Liver (tissue), 9 donors: ENCODE measurements around the gene UBL4A. TPM values are rescaled to one million over a fixed set of nuclear protein-coding genes. Genes with fewer than 3 reads are reported as not detected.

ENCODE experiments used
- DNase-seq: peaks from one replicate; pipeline ENCODE4 v3.0.0-alpha.2; 2017; ENCODE audit warnings: low spot score
- H3K27ac ChIP-seq, 2 donors: one replicate each; pipeline ENCODE4 v1.7.0; 2013; ENCODE audit warnings: inconsistent platforms in 2 of 2, low read length in 2 of 2, control low read depth in 1 of 2, low read depth in 1 of 2, mild to moderate bottlenecking in 1 of 2
- H3K27me3 ChIP-seq, 4 donors: one replicate each; pipeline versions ENCODE4 v1.6.1 to v1.7.0; 2013; ENCODE audit warnings: low read length in 3 of 4, inconsistent platforms in 1 of 4, mild to moderate bottlenecking in 1 of 4, moderate library complexity in 1 of 4; ENCODE audit not compliant: control insufficient read depth in 4 of 4, insufficient read depth in 4 of 4
- H3K36me3 ChIP-seq, 4 donors: one replicate each; pipeline versions ENCODE4 v1.6.1 to v1.7.0; 2013; ENCODE audit warnings: low read length in 3 of 4, mild to moderate bottlenecking in 3 of 4, low read depth in 1 of 4, moderate library complexity in 1 of 4; ENCODE audit not compliant: control insufficient read depth in 4 of 4, insufficient read depth in 3 of 4
- H3K4me1 ChIP-seq, 4 donors: one replicate each; pipeline versions ENCODE4 v1.6.1 to v1.7.0; 2013; ENCODE audit warnings: low read length in 3 of 4, mild to moderate bottlenecking in 3 of 4, moderate library complexity in 1 of 4; ENCODE audit not compliant: control insufficient read depth in 4 of 4, insufficient read depth in 4 of 4
- H3K4me3 ChIP-seq, 3 donors: one replicate each; pipeline versions ENCODE4 v1.6.1 to v1.7.0; 2013; ENCODE audit warnings: low read length in 3 of 3, control low read depth in 1 of 3, low read depth in 1 of 3, mild to moderate bottlenecking in 1 of 3
- H3K9ac ChIP-seq, 2 donors: one replicate each; pipeline ENCODE4 v1.7.0; 2013; ENCODE audit warnings: low read length in 2 of 2, mild to moderate bottlenecking in 2 of 2, moderate library complexity in 2 of 2, control low read depth in 1 of 2, low read depth in 1 of 2
- H3K9me3 ChIP-seq, 4 donors: one replicate each; pipeline versions ENCODE4 v1.6.1 to v1.7.0; 2013; ENCODE audit warnings: low read length in 3 of 4; ENCODE audit not compliant: control insufficient read depth in 4 of 4
- EGR1 ChIP-seq, 2 donors: IDR thresholded peaks; 2 replicates each; pipeline ENCODE4 v1.6.1; 2016 to 2018; ENCODE audit warnings: antibody characterized with exemption in 2 of 2, low read depth in 2 of 2
- FOXA1 ChIP-seq: IDR thresholded peaks from 2 replicates; pipeline ENCODE4 v1.6.1; 2016; ENCODE audit warnings: antibody characterized with exemption
- FOXA2 ChIP-seq: IDR thresholded peaks from 2 replicates; pipeline ENCODE4 v1.6.1; 2016; ENCODE audit warnings: antibody characterized with exemption
- GABPA ChIP-seq, 2 donors: IDR thresholded peaks in 1 of 2; conservative IDR thresholded peaks in 1 of 2; 2 replicates each; pipeline ENCODE4 v1.6.1; 2016; ENCODE audit warnings: antibody characterized with exemption in 2 of 2, mild to moderate bottlenecking in 1 of 2, moderate library complexity in 1 of 2
- HNF4A ChIP-seq, 2 donors: conservative IDR thresholded peaks; 2 replicates each; pipeline ENCODE4 v1.6.1; 2016; ENCODE audit warnings: antibody characterized with exemption in 2 of 2, mild to moderate bottlenecking in 2 of 2
- NR2F2 ChIP-seq: IDR thresholded peaks from 2 replicates; pipeline ENCODE4 v1.6.1; 2016; ENCODE audit warnings: antibody characterized with exemption
- RXRA ChIP-seq, 2 donors: IDR thresholded peaks; 2 replicates each; pipeline ENCODE4 v1.6.1; 2017 to 2018; ENCODE audit warnings: antibody characterized with exemption in 2 of 2, mild to moderate bottlenecking in 1 of 2
- SP1 ChIP-seq: IDR thresholded peaks from 2 replicates; pipeline ENCODE4 v1.6.1; 2018; ENCODE audit warnings: antibody characterized with exemption, mild to moderate bottlenecking
- YY1 ChIP-seq: IDR thresholded peaks from 2 replicates; pipeline ENCODE4 v1.6.1; 2016; ENCODE audit warnings: antibody characterized with exemption, mild to moderate bottlenecking
- WGBS: extraction: QIAGEN DNeasy Blood & Tissue Kit; methylation state at CpG from one replicate; pipeline ENCODE4 v1.1.7; 2013; 5-methylcytosine and 5-hydroxymethylcytosine counted together
- polyA plus RNA-seq, 2 donors: library from polyadenylated mRNA; stranded (reverse) in 1 of 2; unstranded in 1 of 2; fragments of 200-250 nt in 1 of 2; fragments of >200 nt in 1 of 2; fragmentation: Nextera tagmentation in 1 of 2; extraction: Ambion mirVana in 1 of 2; gene quantifications; one replicate each; pipeline versions ENCODE4 v1.2.1 to v1.2.3, GENCODE V29; 2013 to 2015
- total RNA-seq, 2 donors: library from RNA; depleted of rRNA; stranded (reverse); fragments of >200 nt; gene quantifications; one replicate each; pipeline ENCODE4 v1.2.3, GENCODE V29; 2014
- TF ChIP-seq, protein P1 (sequence below): IDR thresholded peaks from 2 replicates; pipeline ENCODE4 v1.6.1; 2016; ENCODE audit warnings: antibody characterized with exemption, mild to moderate bottlenecking
- TF ChIP-seq, protein P2 (sequence below): IDR thresholded peaks from 2 replicates; pipeline ENCODE4 v1.6.1; 2016; ENCODE audit warnings: antibody characterized with exemption
- TF ChIP-seq, protein P3 (sequence below): IDR thresholded peaks from 2 replicates; pipeline ENCODE4 v1.6.1; 2016; ENCODE audit warnings: antibody characterized with exemption
- TF ChIP-seq, protein P4 (sequence below): IDR thresholded peaks from 2 replicates; pipeline ENCODE4 v1.6.1; 2016; ENCODE audit warnings: antibody characterized with exemption
- donor health status: healthy.
- donor health status: healthy.
- donor health status: healthy.
- donor health status: healthy.
- donor health status: healthy.

Gene UBL4A
- total and polyA plus RNA-seq, 4 donors: 13.9 to 22.2 (median 20.8) TPM

DNA sequence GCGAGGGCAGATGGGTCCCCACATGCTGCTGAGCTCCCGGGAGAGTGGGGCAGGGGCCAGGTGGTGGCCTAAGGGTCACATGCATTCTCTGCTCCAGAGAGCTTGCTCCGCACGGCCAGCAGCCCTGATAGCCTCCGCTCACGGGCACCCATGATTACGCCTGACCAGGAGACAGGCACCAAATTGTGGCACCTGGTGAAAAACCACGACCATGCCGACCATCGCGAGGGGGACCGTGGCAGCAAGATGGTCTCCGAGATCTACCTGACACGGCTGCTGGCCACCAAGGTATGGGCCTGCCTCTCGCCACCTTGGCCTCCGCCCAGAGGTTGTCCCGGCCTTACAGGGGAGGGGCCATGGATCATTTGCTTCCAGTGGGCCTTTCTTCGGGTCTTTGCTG, 16.5 kb downstream of the UBL4A start (continued):
- TF ChIP-seq, protein P1, sequence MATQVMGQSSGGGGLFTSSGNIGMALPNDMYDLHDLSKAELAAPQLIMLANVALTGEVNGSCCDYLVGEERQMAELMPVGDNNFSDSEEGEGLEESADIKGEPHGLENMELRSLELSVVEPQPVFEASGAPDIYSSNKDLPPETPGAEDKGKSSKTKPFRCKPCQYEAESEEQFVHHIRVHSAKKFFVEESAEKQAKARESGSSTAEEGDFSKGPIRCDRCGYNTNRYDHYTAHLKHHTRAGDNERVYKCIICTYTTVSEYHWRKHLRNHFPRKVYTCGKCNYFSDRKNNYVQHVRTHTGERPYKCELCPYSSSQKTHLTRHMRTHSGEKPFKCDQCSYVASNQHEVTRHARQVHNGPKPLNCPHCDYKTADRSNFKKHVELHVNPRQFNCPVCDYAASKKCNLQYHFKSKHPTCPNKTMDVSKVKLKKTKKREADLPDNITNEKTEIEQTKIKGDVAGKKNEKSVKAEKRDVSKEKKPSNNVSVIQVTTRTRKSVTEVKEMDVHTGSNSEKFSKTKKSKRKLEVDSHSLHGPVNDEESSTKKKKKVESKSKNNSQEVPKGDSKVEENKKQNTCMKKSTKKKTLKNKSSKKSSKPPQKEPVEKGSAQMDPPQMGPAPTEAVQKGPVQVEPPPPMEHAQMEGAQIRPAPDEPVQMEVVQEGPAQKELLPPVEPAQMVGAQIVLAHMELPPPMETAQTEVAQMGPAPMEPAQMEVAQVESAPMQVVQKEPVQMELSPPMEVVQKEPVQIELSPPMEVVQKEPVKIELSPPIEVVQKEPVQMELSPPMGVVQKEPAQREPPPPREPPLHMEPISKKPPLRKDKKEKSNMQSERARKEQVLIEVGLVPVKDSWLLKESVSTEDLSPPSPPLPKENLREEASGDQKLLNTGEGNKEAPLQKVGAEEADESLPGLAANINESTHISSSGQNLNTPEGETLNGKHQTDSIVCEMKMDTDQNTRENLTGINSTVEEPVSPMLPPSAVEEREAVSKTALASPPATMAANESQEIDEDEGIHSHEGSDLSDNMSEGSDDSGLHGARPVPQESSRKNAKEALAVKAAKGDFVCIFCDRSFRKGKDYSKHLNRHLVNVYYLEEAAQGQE: no peak
- no peak for TF ChIP-seq GABPA (IDR thresholded peaks at IDR 0.05 in 1 of 2, conservative IDR thresholded peaks at IDR 0.05 in 1 of 2)

DNA sequence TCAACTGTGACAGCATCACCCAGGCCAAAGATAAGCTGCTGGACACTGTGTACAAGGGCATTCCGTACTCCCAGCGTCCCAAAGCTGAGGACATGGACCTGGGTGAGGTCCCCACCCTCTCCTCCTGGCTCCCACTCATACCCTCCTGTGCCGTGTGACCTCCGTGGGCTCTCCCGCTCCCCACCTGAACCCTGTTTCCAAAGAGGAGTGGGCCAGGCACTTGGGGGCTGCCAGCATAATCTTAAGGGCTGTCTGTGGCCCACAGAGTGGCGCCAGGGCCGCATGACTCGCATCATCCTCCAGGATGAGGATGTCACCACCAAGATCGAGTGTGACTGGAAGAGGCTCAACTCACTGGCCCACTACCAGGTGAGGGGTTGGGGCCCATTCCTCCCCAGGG, 17.3 kb downstream of the UBL4A start:
- Histone ChIP-seq H3K9ac (no peak overlapping the region), H3K27ac (no peak overlapping the region), H3K27me3 (no peaks in the 10 kb centered on the region), H3K36me3 (peaks cover 0 to 2% (median 0%) of the 10 kb centered on the region in 4 donors), H3K4me3 (no peak overlapping the region), H3K9me3 (no peaks in the 10 kb centered on the region), H3K4me1 (no peaks in the 10 kb centered on the region)
- no peak for DNase-seq
- 96% methylated on average over 9 of the region's 9 CpGs for WGBS
- no peak for TF ChIP-seq SP1
- TF ChIP-seq EGR1 (IDR thresholded peaks at IDR 0.05; ENCODE audit: low read depth in 2 of 2): no peak
- no peak for TF ChIP-seq NR2F2
- no peak for TF ChIP-seq FOXA1
- TF ChIP-seq, protein P1: no peak
- TF ChIP-seq YY1: no peak
- no peak for TF ChIP-seq RXRA (IDR thresholded peaks at IDR 0.05)
- TF ChIP-seq, protein P2, sequence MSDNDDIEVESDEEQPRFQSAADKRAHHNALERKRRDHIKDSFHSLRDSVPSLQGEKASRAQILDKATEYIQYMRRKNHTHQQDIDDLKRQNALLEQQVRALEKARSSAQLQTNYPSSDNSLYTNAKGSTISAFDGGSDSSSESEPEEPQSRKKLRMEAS: no peak
- TF ChIP-seq, protein P3, sequence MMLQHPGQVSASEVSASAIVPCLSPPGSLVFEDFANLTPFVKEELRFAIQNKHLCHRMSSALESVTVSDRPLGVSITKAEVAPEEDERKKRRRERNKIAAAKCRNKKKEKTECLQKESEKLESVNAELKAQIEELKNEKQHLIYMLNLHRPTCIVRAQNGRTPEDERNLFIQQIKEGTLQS: no peak
- TF ChIP-seq, protein P4, sequence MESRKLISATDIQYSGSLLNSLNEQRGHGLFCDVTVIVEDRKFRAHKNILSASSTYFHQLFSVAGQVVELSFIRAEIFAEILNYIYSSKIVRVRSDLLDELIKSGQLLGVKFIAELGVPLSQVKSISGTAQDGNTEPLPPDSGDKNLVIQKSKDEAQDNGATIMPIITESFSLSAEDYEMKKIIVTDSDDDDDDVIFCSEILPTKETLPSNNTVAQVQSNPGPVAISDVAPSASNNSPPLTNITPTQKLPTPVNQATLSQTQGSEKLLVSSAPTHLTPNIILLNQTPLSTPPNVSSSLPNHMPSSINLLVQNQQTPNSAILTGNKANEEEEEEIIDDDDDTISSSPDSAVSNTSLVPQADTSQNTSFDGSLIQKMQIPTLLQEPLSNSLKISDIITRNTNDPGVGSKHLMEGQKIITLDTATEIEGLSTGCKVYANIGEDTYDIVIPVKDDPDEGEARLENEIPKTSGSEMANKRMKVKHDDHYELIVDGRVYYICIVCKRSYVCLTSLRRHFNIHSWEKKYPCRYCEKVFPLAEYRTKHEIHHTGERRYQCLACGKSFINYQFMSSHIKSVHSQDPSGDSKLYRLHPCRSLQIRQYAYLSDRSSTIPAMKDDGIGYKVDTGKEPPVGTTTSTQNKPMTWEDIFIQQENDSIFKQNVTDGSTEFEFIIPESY: no peak
- no peak for TF ChIP-seq FOXA2
- TF ChIP-seq GABPA (IDR thresholded peaks at IDR 0.05 in 1 of 2, conservative IDR thresholded peaks at IDR 0.05 in 1 of 2): no peak
- no peak for TF ChIP-seq HNF4A (conservative IDR thresholded peaks at IDR 0.05)
